Neural cell (in vitro differentiated cells): ENCODE measurements around the gene ATP11A.

Experiments used
- CTCF ChIP-seq: fragments of 450-650 bp; IDR thresholded peaks from 2 replicates; pipeline ENCODE4 v1.5.1; 2014; ENCODE audit warnings: antibody characterized with exemption, mild to moderate bottlenecking, moderate library complexity; ENCODE audit not compliant: poor library complexity, severe bottlenecking
- EP300 ChIP-seq: fragments of 450-650 bp; conservative IDR thresholded peaks from 2 replicates; pipeline ENCODE4 v1.6.1; 2014; ENCODE audit warnings: antibody characterized with exemption, mild to moderate bottlenecking, moderate library complexity; ENCODE audit not compliant: poor library complexity, severe bottlenecking
- EZH2 ChIP-seq: fragments of 200-600, 300-800 bp; shearing (Covaris generic), sonication (generic); IDR thresholded peaks from 2 replicates; pipeline ENCODE4 v1.6.1; 2014; ENCODE audit warnings: antibody characterized with exemption, low read length, borderline replicate concordance, mild to moderate bottlenecking; ENCODE audit not compliant: insufficient read depth, poor library complexity, severe bottlenecking
- POLR2AphosphoS5 ChIP-seq: IDR thresholded peaks from 2 replicates; pipeline ENCODE4 v1.6.1; 2012
- RAD21 ChIP-seq: fragments of 450-650 bp; conservative IDR thresholded peaks from 2 replicates; pipeline ENCODE4 v1.6.1; 2014; ENCODE audit warnings: antibody characterized with exemption, mild to moderate bottlenecking, moderate library complexity
- REST ChIP-seq: IDR thresholded peaks from 2 replicates; pipeline ENCODE4 v1.6.1; 2012; ENCODE audit warnings: borderline replicate concordance

- no peak for TF ChIP-seq CTCF
- no peak for TF ChIP-seq EP300
- TF ChIP-seq REST = no peak
- TF ChIP-seq POLR2AphosphoS5 = no peak
- no peak for TF ChIP-seq EZH2
- no peak for TF ChIP-seq RAD21
These were observed 83.1 kb downstream of the ATP11A start for GRCh38 chr13:112772929-112773328.
